ENCODE results near the gene ANXA4. TPM values are rescaled to one million over a fixed set of nuclear protein-coding genes. Genes with fewer than 3 reads are reported as not detected.

The ANXA4 gene
- total RNA-seq, 1 donor from 2014 or later = 73.6 TPM

- Histone ChIP-seq H3K4me3 (ENCODE audit: low read depth, low read length) (no peak overlapping the region), H3K27me3 (ENCODE audit: control insufficient read depth, insufficient read depth, low read length) (no peaks in the 10 kb centered on the region), H3K36me3 (ENCODE audit: control insufficient read depth, insufficient read depth, low read length) (no peaks in the 10 kb centered on the region)
- no peak for TF ChIP-seq CTCF (IDR thresholded peaks at IDR 0.05; ENCODE audit: insufficient read depth, low read length, poor library complexity, severe bottlenecking)
- no peak for DNase-seq (ENCODE audit: low read depth)
Observed at GRCh38 chr2:69695850-69696216, 46.1 kb upstream of the ANXA4 start.

GRCh38 chr2:69700381-69700780, 41.6 kb upstream of the ANXA4 start:
- no peak for DNase-seq (ENCODE audit: low read depth)
- H3K4me3 ChIP-seq (ENCODE audit: low read depth, low read length) = no peak overlapping the region
- no peaks in the 10 kb centered on the region for H3K27me3 ChIP-seq (ENCODE audit: control insufficient read depth, insufficient read depth, low read length)
- no peak for TF ChIP-seq CTCF (IDR thresholded peaks at IDR 0.05; ENCODE audit: insufficient read depth, low read length, poor library complexity, severe bottlenecking)
- no peaks in the 10 kb centered on the region for H3K36me3 ChIP-seq (ENCODE audit: control insufficient read depth, insufficient read depth, low read length)

GRCh38 chr2:69701100-69701945, 40.6 kb upstream of the ANXA4 start:
- no peak for DNase-seq (ENCODE audit: low read depth)
- Histone ChIP-seq H3K27me3 (ENCODE audit: control insufficient read depth, insufficient read depth, low read length) (no peaks in the 10 kb centered on the region), H3K4me3 (ENCODE audit: low read depth, low read length) (no peak overlapping the region), H3K36me3 (ENCODE audit: control insufficient read depth, insufficient read depth, low read length) (no peaks in the 10 kb centered on the region)
- TF ChIP-seq CTCF (IDR thresholded peaks at IDR 0.05; ENCODE audit: insufficient read depth, low read length, poor library complexity, severe bottlenecking) = no peak

GRCh38 chr2:69703189-69703588, 38.7 kb upstream of the ANXA4 start:
- no peak for DNase-seq (ENCODE audit: low read depth)
- no peak overlapping the region for H3K4me3 ChIP-seq (ENCODE audit: low read depth, low read length)
- TF ChIP-seq CTCF (IDR thresholded peaks at IDR 0.05; ENCODE audit: insufficient read depth, low read length, poor library complexity, severe bottlenecking) = no peak
- no peaks in the 10 kb centered on the region for H3K27me3 ChIP-seq (ENCODE audit: control insufficient read depth, insufficient read depth, low read length)
- H3K36me3 ChIP-seq (ENCODE audit: control insufficient read depth, insufficient read depth, low read length) = no peaks in the 10 kb centered on the region

- TF ChIP-seq CTCF (IDR thresholded peaks at IDR 0.05; ENCODE audit: insufficient read depth, low read length, poor library complexity, severe bottlenecking) = no peak
- no peaks in the 10 kb centered on the region for H3K27me3 ChIP-seq (ENCODE audit: control insufficient read depth, insufficient read depth, low read length)
- no peaks in the 10 kb centered on the region for H3K36me3 ChIP-seq (ENCODE audit: control insufficient read depth, insufficient read depth, low read length)
- no peak overlapping the region for H3K4me3 ChIP-seq (ENCODE audit: low read depth, low read length)
- no peak for DNase-seq (ENCODE audit: low read depth)
Observed at GRCh38 chr2:69704446-69704845, 37.5 kb upstream of the ANXA4 start.

GRCh38 chr2:69709290-69709689, 32.6 kb upstream of the ANXA4 start:
- Histone ChIP-seq H3K36me3 (ENCODE audit: control insufficient read depth, insufficient read depth, low read length) (no peaks in the 10 kb centered on the region), H3K4me3 (ENCODE audit: low read depth, low read length) (no peak overlapping the region), H3K27me3 (ENCODE audit: control insufficient read depth, insufficient read depth, low read length) (no peaks in the 10 kb centered on the region)
- no peak for TF ChIP-seq CTCF (IDR thresholded peaks at IDR 0.05; ENCODE audit: insufficient read depth, low read length, poor library complexity, severe bottlenecking)
- DNase-seq (ENCODE audit: low read depth) = no peak

All from kidney epithelial cell (primary cell).